ENCODE measurements around the gene DNAH10.
"Not testable (repeated sequence)": the region's sequence is repeated elsewhere in the genome, so short reads cannot be mapped to it uniquely, and the experiment has no call there.

DNAH10 gene

DNA sequence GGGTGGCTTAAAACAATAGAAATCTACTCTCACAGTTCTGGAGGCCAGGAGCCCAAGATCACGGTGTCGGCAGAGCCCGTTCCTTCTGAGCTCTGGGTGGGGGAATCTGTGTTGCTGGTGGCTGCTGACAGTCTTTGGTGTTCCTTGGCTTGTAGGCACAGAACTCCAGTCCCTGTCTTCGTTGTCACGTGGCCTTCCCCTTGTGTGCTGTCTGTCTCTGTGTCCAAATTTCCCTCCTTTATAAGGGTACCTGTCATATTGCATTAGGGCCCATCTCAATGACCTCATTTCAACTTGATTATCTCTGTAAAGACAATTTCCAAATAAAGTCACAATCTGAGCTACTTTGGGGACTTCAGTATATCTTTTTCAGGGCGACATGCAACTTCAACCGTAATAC is 128.9 kb downstream of the DNAH10 start:
- no peak for DNase-seq

DNA sequence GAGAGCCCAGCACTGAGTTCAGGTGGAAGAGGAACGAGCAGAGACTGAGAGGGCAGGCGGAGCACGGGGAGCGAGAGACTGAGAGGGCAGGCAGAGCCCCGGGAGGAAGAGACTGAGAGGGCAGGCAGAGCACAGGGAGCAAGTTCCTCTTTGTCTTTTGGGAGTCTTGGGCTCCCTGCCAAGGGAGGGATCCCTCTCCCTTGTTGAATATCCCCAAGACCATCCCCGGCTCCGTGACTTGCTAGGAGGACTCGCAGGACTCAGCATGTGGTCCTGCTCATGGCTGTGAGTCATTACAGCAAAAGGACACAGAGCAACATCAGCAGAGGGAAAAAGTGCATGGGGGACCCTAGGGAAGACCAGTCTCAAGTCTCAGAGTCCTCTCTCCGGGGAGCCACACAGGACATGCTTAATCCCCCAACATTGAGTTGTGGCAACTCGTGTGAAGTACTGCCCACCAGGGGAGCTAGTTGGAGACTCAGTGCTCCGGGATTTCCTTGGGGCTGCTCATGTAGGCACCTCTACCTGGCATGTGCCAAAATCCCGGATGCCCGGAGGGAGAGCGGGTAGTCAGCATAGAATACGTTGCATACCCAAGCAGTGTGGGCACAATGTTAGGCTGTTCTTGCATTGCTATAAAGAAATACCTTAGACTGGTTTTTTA is 129.5 kb downstream of the DNAH10 start:
- no peak for DNase-seq

DNA sequence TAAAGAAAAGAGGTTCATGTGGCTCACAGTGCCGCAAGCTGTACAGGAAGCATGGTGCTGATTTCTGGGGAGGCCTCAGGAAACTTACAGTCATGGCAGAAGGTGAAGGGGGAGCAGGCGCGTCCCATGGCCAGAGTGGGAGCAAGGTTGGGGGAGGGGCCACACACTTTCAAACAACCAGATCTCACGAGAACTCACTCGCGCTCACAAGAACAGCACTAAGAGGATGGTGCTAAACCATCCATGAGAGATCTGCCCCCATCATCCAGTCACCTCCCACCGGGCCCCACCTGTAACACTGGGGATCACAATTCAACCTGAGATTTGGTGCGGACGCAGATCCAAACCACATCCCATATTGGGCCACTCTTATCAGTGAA is 130.1 kb downstream of the DNAH10 start:
- no peak for DNase-seq

DNA sequence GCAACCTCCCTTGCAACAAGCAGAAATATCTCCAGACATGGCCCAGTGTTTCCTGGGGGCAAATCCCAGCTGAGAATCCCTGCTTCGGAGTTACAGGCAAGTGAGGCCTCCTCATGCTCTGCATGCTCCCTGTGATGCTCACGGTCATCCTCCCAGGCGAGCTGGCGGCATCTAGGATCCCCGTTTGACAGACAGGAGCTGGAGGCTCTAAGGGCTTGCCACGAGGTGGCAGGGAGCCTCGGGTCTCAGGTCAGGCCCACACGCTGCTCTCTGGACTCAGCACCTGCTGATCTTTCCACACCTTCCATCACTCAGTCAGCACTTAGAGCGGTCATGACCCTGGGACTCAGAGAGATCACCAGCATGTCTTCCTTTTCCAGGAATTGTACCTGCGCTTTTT is 130.8 kb downstream of the DNAH10 start:
- DNase-seq: no peak

DNA sequence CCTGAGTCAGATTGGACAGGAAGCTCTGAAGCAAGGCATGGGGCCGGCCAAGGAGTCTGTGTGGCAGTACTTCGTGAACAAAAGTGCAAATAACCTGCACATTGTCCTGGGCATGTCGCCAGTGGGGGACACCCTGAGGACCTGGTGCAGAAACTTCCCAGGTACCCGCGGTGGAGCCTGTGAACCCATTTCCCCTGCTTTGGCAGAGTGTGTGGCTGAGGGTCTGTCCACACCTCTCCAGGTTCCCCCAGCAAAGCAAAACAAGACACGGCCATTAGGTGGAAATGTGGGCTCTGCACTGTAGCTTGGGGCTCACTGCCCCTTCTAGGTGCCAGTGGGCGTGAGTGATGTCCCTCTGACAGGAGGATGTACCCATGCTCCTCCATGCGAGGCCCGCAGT is 131.2 kb downstream of the DNAH10 start:
- no peak for DNase-seq

DNA sequence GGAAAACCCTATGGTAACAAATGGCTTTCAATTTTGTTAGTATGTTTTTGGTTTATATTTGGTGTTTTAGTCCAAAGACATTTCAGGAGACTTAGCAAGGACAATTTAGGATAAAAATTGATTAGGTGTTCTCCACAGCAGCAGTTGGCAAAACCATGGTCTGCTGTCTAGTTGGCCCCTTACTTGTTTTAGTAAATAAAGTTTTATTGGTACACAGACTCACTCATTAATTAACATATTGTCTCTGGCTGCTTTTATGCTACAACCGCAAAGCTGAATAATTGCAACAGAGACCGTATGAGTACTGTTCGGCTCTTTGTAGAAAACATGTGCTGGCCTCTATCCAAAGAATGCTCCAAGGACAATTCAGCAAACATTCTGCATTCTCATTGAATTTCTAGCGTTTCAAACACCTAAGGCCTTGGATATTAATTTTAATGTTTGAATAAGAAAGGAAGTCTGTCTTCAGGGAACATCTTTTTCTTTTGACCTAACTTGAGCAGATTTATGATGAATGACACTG is 132.8 kb downstream of the DNAH10 start:
- DNase-seq: no peak

DNA sequence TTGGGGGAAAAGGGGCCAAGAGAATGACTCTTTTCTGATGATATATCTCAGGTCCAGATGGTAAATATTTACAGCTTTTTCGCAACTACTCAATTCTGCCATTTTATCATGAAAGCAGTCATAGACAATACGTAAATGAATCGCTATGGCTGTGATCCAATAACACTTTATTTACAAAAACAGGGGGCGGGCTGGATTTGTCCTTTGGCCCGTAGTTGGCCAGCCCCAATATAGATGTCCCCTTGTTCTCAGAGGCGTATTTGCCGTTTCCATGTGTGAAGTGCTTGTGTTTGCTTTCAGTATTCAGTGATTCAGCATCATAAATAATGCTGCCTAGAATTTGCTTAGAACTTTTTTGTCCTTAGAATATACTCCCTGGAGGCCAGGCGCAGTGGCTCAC is 133.3 kb downstream of the DNAH10 start:
- no peak for DNase-seq

DNA sequence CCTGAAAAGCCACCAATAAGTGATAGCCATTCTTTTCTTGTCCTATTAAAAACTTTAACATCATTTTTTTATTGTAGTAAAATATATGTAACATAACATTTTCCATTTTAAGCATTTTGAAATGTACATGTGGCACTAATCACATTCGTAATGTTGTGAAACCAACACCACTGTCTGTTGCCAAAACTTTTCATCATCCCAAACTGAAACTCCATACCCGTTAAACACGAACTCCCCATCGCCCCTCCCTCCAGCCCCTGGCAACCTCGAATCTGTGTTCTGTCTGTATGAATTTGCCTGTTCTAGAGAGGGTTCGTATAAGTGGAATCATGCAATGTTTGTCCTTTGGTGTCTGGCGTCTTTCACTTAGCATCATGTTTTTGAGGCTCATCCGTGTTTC is 134.7 kb downstream of the DNAH10 start:
- no peak for DNase-seq

DNA sequence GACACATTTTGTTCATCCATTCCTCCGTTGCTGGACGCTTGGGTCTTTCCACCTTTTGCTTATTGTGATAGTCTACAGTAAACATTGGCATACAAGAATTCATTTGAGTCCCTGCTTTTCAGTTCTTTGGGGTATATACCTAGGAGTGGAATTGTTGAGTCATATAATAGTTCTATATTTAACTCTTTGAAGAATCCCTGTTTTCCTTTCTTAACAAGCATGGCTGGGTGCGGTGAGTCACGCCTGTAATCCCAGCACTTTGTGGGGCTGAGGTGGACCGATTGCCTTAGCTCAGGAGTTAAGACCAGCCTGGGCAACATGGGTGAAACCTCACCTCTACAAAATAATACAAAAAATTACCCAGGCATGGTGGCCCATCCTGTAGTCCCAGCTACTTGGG is 135.1 kb downstream of the DNAH10 start:
- DNase-seq: no peak

DNA sequence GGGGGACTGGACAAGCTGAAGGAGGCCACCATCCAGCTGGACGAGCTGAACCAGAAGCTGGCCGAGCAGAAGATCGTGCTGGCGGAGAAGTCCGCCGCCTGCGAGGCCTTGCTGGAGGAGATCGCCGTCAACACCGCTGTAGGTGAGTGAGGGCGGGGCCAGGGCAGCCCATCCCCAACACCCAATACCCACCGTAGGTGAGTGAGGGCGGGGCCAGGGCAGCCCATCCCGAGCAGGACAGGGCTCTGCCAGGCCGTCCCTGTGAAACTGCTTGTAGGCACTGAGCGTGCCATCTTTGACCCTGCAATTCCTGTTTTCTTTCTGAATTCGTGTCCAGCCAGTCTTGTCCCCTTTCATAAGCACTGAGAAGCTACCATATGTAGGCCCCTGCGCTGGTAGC is 136.6 kb downstream of the DNAH10 start:
- no peak for DNase-seq

DNA sequence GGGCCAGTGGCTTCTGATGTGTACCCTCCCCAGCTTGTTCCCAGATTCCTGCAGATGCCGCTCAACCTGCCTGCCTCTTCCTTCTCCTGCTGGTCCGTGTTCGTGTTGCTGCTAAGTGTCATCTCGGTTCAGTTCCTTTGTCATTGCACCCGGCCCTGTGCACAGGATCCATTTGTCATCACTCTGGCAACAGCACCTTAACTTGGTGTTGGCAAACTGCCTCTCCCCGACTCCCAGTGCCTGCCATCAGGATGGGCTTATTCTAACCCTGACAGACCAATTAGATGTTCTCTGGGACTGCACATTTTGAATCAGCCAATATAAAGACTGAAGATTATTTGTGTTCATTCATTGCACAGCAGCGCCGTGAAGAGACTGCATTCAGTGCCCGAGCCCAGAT is 137.3 kb downstream of the DNAH10 start:
- DNase-seq: no peak

DNA sequence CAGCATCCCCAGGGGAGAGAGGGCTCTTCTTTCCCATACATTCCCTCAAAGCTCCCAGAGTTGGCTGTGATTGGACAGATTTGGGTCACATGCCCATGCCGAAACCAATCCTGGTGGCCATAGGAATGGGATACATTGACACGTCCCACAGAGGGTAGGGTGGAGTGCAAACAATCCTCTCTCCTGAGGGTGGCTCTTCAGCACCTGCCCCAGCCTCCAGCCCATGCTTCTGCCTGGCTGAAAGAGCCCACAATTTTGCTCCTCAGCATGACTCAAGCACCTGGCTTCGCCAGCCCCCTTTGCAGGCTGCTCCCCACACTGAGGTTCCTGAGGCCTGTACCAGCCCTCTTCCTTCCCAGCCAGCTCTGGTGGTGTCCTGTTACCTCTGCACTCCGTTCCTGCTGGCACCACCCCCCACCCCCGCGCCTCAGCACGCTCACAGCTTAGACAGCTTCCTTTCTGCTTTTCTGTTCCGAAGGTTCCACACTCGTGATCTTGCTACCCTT is 138.8 kb downstream of the DNAH10 start:
- no peak for DNase-seq

DNA sequence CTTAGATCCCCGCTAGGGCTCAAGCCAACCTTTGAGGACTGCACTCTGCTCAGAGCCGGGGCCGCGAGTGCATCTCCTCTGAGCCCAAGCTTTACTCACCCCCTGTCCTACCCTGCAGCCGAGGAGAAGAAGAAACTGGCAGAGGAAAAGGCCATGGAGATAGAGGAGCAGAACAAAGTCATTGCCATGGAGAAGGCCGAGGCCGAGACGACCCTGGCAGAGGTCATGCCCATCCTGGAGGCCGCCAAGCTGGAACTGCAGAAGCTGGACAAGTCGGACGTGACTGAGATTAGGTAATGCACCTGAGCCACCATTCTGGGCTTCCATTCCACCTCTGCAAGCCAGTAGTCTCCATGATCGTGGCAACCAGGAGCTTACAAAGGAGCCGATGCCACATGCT is 140.7 kb downstream of the DNAH10 start:
- DNase-seq: no peak

DNA sequence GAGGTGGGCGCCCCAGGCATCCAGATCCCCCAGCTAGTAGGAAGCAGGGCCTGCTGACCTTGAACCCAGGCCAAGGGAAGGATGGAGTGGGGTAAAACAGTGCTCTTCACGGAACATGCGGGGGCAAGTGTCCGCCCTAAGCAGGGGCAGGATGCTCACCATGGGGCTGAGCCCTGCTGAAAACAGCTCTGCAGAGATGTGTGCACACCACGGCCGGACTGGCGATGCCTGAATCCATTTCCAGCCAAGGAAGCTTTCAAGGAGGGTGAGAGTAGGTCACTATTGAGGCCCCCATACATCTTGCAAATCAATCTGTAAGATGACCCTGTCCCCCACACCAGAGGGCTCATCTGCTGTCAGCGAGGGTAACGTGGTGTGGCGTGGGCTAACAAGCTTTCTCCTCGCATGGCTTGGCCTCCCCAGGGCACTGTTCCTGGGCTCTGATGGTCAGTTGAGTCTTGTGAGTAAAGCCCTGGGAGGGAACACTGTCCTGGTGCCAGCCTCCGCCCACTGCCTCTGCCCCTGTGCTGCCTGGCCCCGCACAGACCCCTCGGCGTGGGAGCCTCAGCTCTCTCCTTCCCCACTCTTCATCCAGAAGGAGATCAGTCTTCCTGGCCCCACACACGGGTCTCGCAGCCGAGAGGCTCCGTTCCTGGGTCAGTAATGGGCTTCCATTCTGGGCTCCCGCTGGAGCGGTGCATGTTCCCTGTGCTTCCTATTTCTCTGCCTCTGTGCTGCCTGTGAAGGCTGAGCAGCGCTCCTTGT is 141.4 kb downstream of the DNAH10 start:
- no peak for DNase-seq

DNA sequence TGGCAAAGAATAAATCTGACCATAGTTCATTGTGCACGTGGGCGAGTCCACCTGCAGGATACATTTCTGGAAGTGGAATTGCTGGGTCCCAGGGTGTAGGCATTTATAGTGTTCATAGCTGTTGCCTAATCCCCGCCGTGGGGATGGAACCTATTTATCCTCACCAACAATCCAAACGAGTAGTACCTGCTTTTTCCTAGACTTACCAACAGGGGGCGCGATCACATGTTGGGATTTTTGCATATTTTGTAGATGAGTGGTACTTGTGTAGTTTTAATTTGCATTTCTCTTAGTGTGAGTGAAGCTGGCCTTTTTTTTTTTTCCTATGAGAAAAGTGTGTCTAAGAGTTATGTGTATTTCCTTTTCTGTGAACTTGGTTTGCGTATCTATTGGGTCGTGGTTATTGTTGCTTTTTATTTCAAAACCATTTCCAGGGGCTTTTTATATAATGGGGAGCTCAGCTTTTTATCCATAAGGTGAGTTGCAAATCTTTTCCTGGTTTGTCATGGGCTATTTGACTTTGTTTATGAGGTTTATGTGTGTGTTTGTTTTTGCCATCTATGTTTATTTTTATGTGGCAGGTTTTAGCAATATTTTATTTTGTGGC is 143.3 kb downstream of the DNAH10 start:
- DNase-seq: peak; percentile 77

DNA sequence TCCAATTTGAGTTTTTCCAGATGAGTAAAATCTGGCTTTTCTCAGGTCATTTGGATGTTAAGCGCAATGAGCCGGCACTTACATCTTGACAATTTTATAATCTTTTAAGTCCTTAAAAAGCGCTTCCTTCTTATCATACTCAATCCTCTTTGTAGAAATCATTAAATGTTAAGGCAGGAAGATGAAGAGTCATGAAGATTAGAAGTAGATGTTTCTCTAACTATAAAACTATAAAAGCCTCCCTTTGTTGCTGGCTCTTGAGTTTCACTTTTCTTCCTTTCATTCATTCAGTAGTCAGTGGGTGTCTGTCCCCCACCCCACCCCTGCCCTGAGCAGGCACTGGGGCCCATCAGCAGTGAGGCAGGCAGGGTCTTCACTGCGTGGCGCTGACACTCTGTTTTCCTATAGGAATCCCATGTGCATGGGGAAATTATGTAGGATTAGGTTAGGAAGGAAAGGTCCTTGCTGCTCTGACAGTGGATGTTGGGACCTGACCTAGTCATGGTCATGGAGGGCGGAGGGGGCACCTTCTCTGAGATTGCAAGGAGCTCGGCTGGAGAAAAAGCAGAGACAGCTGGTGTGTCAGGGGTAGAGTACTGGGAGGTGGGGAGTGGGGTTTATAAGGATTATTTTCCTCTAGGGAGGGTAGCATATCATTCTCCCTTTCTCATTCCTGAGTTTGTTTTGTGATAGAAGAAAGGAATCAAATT is 144.8 kb downstream of the DNAH10 start:
- DNase-seq: no peak

DNA sequence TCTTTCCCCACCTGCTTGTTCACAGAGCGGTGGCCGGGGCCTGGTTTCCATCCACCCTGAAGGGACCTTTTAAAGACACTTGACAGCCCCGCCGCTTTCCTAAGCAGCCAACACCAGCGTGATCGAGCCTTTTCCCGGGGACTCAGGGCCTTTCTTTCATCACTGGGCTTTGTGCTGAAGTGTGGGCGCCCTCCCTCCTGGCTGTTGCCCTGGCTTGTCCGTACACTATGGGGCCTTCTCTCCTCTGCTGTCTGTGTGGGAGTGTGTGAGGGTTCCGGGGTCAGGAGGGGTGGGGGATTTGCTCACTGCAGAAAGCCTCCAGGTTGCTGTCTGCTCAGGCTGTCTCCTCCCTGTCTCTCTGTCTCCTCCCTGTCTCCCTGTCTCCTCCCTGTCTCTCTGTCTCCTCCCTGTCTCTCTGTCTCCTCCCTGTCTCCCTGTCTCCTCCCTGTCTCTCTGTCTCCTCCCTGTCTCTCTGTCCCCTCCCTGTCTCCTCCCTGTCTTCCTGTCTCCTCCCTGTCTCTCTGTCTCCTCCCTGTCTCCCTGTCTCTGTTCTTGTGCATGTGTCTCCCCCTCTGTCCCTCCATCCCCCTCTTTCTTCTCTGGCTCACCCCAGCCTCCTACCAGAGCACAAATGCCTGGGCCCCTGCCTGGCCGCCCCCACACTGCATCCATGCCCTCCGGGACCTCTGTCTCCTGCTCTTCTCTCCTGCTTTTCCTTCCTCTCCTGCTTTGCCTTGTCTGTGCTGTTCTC is 145.8 kb downstream of the DNAH10 start:
- peak; percentile 27 for DNase-seq

DNA sequence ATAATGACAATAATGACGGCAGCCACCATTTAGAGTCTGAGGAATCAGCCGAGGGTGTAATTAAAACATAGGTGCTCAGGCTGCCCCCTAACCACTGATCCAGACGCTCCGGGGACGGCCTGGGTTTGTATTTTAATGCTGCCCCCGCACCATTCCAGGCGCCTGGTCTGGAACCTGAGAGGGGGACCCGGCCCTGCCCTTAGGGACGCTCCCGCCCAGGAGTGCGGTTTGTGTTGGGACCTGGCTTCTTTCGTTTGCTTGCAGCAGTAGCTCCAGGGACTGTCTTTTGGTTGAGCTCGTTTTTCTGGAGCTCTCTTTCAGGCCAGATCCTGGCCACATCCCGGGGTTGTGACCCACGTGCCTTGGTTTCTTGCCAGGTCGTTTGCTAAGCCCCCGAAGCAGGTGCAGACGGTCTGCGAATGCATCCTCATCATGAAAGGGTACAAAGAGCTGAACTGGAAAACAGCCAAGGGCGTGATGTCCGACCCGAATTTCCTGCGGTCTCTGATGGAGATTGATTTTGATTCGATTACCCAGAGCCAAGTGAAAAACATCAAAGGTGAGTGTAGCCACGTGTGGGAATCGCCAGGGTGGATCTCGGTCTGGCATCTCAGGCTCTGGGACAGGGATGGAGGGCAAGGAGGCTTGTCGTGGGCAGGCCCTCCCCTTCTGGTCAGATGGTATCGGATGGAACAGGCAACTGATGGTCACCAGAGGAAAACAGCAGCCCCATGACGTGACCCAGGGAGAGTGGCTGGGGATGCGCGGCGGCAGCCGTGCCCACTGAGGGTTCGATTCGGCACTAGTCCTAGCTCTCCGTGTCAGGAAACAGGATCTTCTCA is 147.0 kb downstream of the DNAH10 start:
- DNase-seq: no peak

DNA sequence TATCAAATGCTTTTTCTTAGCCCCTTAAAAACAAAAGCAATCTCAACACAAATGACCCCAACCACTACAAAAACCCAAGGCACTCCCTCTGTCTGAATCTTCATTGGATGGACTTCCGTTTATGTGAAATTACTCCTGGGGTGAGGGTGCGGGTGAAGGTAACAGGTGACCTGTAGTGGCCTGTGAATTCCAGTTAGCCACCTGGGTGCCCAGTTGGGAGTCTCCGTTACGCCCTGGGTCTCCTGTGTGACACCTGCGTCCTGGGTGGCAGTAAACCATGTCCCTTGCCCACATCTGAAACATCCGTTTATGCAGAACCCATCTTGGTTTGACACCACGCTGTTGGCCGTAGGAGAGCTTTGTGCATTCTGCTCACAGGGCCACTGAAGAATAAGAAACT is 148.0 kb downstream of the DNAH10 start:
- no peak for DNase-seq

DNA sequence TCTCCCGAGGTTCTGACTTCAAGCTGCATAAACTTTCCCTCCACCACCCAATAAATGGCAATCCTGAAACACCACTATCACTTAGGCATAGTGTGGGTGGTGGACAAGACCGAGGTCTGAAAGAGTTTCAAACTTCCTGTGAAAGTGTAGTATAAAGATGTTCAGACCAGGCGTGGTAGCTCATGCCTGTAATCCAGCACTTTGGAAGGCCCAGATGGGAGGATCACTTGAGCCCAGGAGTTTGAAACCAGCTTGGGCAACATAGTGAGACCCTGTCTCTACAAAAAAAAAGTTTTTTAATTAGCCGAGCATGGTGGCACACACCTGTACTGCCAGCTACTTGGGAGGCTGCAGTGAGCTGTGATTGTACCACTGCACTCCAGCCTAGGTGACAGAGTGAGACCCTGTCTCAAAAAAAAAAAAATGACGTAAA is 148.7 kb downstream of the DNAH10 start:
- no peak for DNase-seq

DNA sequence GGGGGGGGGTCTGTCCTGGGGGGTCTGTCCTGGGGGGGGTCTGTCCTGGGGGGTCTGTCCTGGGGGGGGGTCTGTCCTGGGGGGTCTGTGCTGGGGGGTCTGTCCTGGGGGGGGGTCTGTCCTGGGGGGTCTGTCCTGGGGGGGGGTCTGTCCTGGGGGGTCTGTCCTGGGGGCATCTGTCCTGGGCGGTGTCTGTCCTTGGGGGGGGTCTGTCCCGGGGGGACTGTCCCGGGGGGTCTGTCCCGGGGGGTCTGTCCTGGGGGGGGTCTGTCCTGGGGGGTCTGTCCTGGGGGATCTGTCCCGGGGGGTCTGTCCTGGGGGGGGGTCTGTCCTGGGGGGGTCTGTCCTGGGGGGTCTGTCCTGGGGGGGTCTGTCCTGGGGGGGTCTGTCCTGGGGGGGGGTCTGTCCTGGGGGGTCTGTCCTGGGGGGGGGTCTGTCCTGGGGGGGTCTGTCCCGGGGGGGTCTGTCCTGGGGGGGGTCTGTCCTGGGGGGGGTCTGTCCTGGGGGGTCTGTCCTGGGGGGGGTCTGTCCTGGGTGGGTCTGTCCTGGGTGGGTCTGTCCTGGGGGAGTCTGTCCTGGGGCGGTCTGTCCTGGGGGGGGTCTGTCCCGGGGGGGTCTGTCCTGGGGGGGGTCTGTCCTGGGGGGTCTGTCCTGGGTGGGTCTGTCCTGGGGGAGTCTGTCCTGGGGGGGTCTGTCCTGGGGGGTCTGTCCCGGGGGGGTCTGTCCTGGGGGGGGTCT is 149.7 kb downstream of the DNAH10 start:
- not testable (repeated sequence) for DNase-seq

Measured in hematopoietic multipotent progenitor cell treated with erythropoietin and hydrocortisone succinate and interleukin-3 and kit ligand, for 8 days (in vitro differentiated cells).